Activated CD8-positive, alpha-beta T cell treated with anti-CD3 and anti-CD28 coated beads, Interleukin-2, amount 10 ng/mL, durations not matched to agents 7 days and 5 days (primary cell): ENCODE data around the gene SDR39U1. TPM values are rescaled to one million over a fixed set of nuclear protein-coding genes. Genes with fewer than 3 reads are reported as not detected.

Experiments used
- ATAC-seq: fragments of 150-1000 bp; cut with Tn5 transposase; one replicate; pipeline ENCODE4 v1.10.0; 2021; ENCODE audit warnings: moderate library complexity
- CTCF ChIA-PET: fragments of 350-600 bp; sonication (Branson Sonifier 250); formaldehyde crosslinking; loops from one replicate; lab custom pipeline; 2021; ENCODE audit warnings: antibody characterized with exemption; lab: Charles Lee
- POLR2A ChIA-PET: fragments of 350-600 bp; sonication (Branson Sonifier 250); formaldehyde crosslinking; loops from one replicate; lab custom pipeline; 2021; ENCODE audit warnings: antibody characterized with exemption; lab: Charles Lee
- DNase-seq: peaks from one replicate; pipeline ENCODE4 v3.0.0-alpha.2; 2020
- H3K27ac Mint-ChIP-seq: one replicate; pipeline ENCODE4 v1.8.0; 2021; ENCODE audit warnings: mild to moderate bottlenecking, mixed read lengths
- H3K27me3 Mint-ChIP-seq: one replicate; pipeline ENCODE4 v1.8.0; 2021; ENCODE audit warnings: low read depth, mixed read lengths
- H3K36me3 Mint-ChIP-seq: one replicate; pipeline ENCODE4 v1.8.0; 2021; ENCODE audit warnings: low read depth, mixed read lengths
- H3K4me1 Mint-ChIP-seq: one replicate; pipeline ENCODE4 v1.8.0; 2021; ENCODE audit warnings: low read depth, mixed read lengths
- H3K4me3 Mint-ChIP-seq: one replicate; pipeline ENCODE4 v1.8.0; 2021; ENCODE audit warnings: mild to moderate bottlenecking, mixed read lengths
- H3K9me3 Mint-ChIP-seq: one replicate; pipeline ENCODE4 v1.8.0; 2022; ENCODE audit warnings: mixed read lengths; ENCODE audit not compliant: insufficient read depth
- total RNA-seq, 2 experiments: library from RNA; stranded (reverse); gene quantifications; one replicate each; pipeline ENCODE4 v1.2.3, GENCODE V29; 2021

SDR39U1 gene
- total RNA-seq, 2 experiments from 2014 or later = 47.6 to 58.6 TPM

GRCh38 chr14:24416254-24416931, 26.2 kb downstream of the SDR39U1 start:
- ChIA-PET CTCF (interaction anchor here (1.3 kb wide), 1 partner anchor 10 kb away, joined by 3 read pairs; no protein-coding TSS in a partner anchor), POLR2A (no interaction called here)
- no peak overlapping the region for H3K4me3 Mint-ChIP-seq

GRCh38 chr14:24415421-24416253, 26.9 kb downstream of the SDR39U1 start:
- Mint-ChIP-seq H3K36me3 (no peaks in the 10 kb centered on the region), H3K27ac (no peak overlapping the region), H3K27me3 (peaks cover 8% of the 10 kb centered on the region), H3K4me1 (no peaks in the 10 kb centered on the region), H3K4me3 (no peak overlapping the region), H3K9me3 (no peaks in the 10 kb centered on the region)
- POLR2A ChIA-PET = no interaction called here
- DNase-seq (no peak), ATAC-seq (no peak)
- CTCF ChIA-PET = interaction anchor here (1.3 kb wide), 1 partner anchor 9 kb away, joined by 3 read pairs; no protein-coding TSS in a partner anchor

More at GRCh38 chr14:24416254-24416931, 26.2 kb downstream of the SDR39U1 start:
- DNase-seq (no peak), ATAC-seq (no peak)
- Mint-ChIP-seq H3K27me3 (peaks cover 8% of the 10 kb centered on the region), H3K27ac (no peak overlapping the region), H3K36me3 (no peaks in the 10 kb centered on the region), H3K9me3 (no peaks in the 10 kb centered on the region), H3K4me1 (no peaks in the 10 kb centered on the region)

- no peaks in the 10 kb centered on the region for H3K4me1 Mint-ChIP-seq
- ATAC-seq (no peak), DNase-seq (no peak)
- H3K4me3 Mint-ChIP-seq = no peak overlapping the region
- H3K9me3 Mint-ChIP-seq = no peaks in the 10 kb centered on the region
- H3K36me3 Mint-ChIP-seq = no peaks in the 10 kb centered on the region
- ChIA-PET POLR2A (no interaction called here), CTCF (interaction anchor here (2.0 kb wide), 1 partner anchor 81 kb away, joined by 10 read pairs; no protein-coding TSS in a partner anchor)
- H3K27me3 Mint-ChIP-seq = peaks cover 8% of the 10 kb centered on the region
- H3K27ac Mint-ChIP-seq = no peak overlapping the region
Observed at GRCh38 chr14:24414732-24415420, 27.7 kb downstream of the SDR39U1 start.

GRCh38 chr14:24414077-24414476, 28.5 kb downstream of the SDR39U1 start:
- H3K27me3 Mint-ChIP-seq = peaks cover 5% of the 10 kb centered on the region
- H3K4me3 Mint-ChIP-seq = no peak overlapping the region
- no peaks in the 10 kb centered on the region for H3K4me1 Mint-ChIP-seq
- H3K27ac Mint-ChIP-seq = no peak overlapping the region
- H3K9me3 Mint-ChIP-seq = no peaks in the 10 kb centered on the region
- no peaks in the 10 kb centered on the region for H3K36me3 Mint-ChIP-seq
- POLR2A ChIA-PET = interaction anchor here (0.9 kb wide), 1 partner anchor 143 kb away, joined by 3 read pairs; the partner anchor contains the start of gene RABGGTA
- ATAC-seq = no peak
- DNase-seq = no peak
- CTCF ChIA-PET = interaction anchor here (1.0 to 3.1 kb wide), 4 partner anchors 9 to 81 kb away, joined by 4 to 18 read pairs (median 8); no protein-coding TSS in a partner anchor

- Mint-ChIP-seq H3K4me3 (no peak overlapping the region), H3K36me3 (no peaks in the 10 kb centered on the region), H3K27me3 (no peaks in the 10 kb centered on the region), H3K27ac (no peak overlapping the region), H3K4me1 (no peaks in the 10 kb centered on the region), H3K9me3 (no peaks in the 10 kb centered on the region)
- CTCF ChIA-PET = interaction anchor here (1.3 to 3.1 kb wide), 5 partner anchors 15 to 78 kb away, joined by 3 to 18 read pairs (median 3); no protein-coding TSS in a partner anchor
- POLR2A ChIA-PET = no interaction called here
- ATAC-seq (peak; percentile 73), DNase-seq (peak; percentile 47)
Observed at GRCh38 chr14:24411443-24412389, 30.9 kb downstream of the SDR39U1 start.

- DNase-seq = no peak
- no peak overlapping the region for H3K4me3 Mint-ChIP-seq
- POLR2A ChIA-PET = interaction anchor here (1.1 kb wide), 1 partner anchor 20 kb away, joined by 6 read pairs; the partner anchor contains the start of gene KHNYN
- no peak for ATAC-seq
- CTCF ChIA-PET = interaction anchor here (1.2 to 1.8 kb wide), 6 partner anchors 21 to 77 kb away, joined by 3 to 10 read pairs (median 4); no protein-coding TSS in a partner anchor
- peaks cover 2% of the 10 kb centered on the region for H3K27me3 Mint-ChIP-seq
- H3K4me1 Mint-ChIP-seq = no peaks in the 10 kb centered on the region
- no peaks in the 10 kb centered on the region for H3K9me3 Mint-ChIP-seq
- H3K27ac Mint-ChIP-seq = no peak overlapping the region
- H3K36me3 Mint-ChIP-seq = no peaks in the 10 kb centered on the region
Observed at GRCh38 chr14:24409956-24410355, 32.6 kb downstream of the SDR39U1 start.

GRCh38 chr14:24409192-24409591, 33.4 kb downstream of the SDR39U1 start:
- no peaks in the 10 kb centered on the region for H3K4me1 Mint-ChIP-seq
- no peak for ATAC-seq
- H3K36me3 Mint-ChIP-seq = no peaks in the 10 kb centered on the region
- H3K9me3 Mint-ChIP-seq = no peaks in the 10 kb centered on the region
- no peak for DNase-seq
- H3K4me3 Mint-ChIP-seq = no peak overlapping the region
- H3K27me3 Mint-ChIP-seq = peaks cover 9% of the 10 kb centered on the region
- ChIA-PET POLR2A (interaction anchor here (1.1 kb wide), 1 partner anchor 21 kb away, joined by 6 read pairs; the partner anchor contains the start of gene KHNYN), CTCF (interaction anchor here (1.4 to 1.8 kb wide), 5 partner anchors 9 to 76 kb away, joined by 3 to 10 read pairs (median 5); no protein-coding TSS in a partner anchor)
- H3K27ac Mint-ChIP-seq = no peak overlapping the region

GRCh38 chr14:24408764-24409163, 33.8 kb downstream of the SDR39U1 start:
- Mint-ChIP-seq H3K27me3 (peaks cover 14% of the 10 kb centered on the region), H3K36me3 (no peaks in the 10 kb centered on the region), H3K27ac (no peak overlapping the region), H3K9me3 (no peaks in the 10 kb centered on the region), H3K4me3 (no peak overlapping the region), H3K4me1 (no peaks in the 10 kb centered on the region)
- DNase-seq (no peak), ATAC-seq (no peak)
- ChIA-PET CTCF (interaction anchor here (1.6 to 1.8 kb wide), 4 partner anchors 10 to 75 kb away, joined by 3 to 10 read pairs (median 8); no protein-coding TSS in a partner anchor), POLR2A (interaction anchor here (1.1 kb wide), 1 partner anchor 21 kb away, joined by 6 read pairs; the partner anchor contains the start of gene KHNYN)

GRCh38 chr14:24407608-24408325, 34.8 kb downstream of the SDR39U1 start:
- H3K36me3 Mint-ChIP-seq = no peaks in the 10 kb centered on the region
- ATAC-seq (no peak), DNase-seq (no peak)
- ChIA-PET CTCF (interaction anchor here (0.9 to 1.6 kb wide), 2 partner anchors 11 to 16 kb away, joined by 3 to 4 read pairs; no protein-coding TSS in a partner anchor), POLR2A (no interaction called here)
- no peak overlapping the region for H3K4me3 Mint-ChIP-seq
- H3K27me3 Mint-ChIP-seq = peaks cover 24% of the 10 kb centered on the region
- no peaks in the 10 kb centered on the region for H3K9me3 Mint-ChIP-seq
- H3K27ac Mint-ChIP-seq = no peak overlapping the region
- H3K4me1 Mint-ChIP-seq = no peaks in the 10 kb centered on the region

GRCh38 chr14:24406416-24406815, 36.2 kb downstream of the SDR39U1 start:
- Mint-ChIP-seq H3K4me3 (no peak overlapping the region), H3K27ac (no peak overlapping the region), H3K9me3 (no peaks in the 10 kb centered on the region), H3K27me3 (peaks cover 34% of the 10 kb centered on the region), H3K36me3 (no peaks in the 10 kb centered on the region), H3K4me1 (no peaks in the 10 kb centered on the region)
- DNase-seq (no peak), ATAC-seq (no peak)
- POLR2A ChIA-PET = interaction anchor here (1.6 kb wide), 1 partner anchor 24 kb away, joined by 10 read pairs; the partner anchor contains the start of genes CBLN3 and KHNYN
- CTCF ChIA-PET = interaction anchor here (0.5 to 2.1 kb wide), 4 partner anchors 10 to 74 kb away, joined by 3 to 10 read pairs (median 4); no protein-coding TSS in a partner anchor
